Lung (tissue), 12 donors: ENCODE data around the gene CPSF7. TPM values are rescaled to one million over a fixed set of nuclear protein-coding genes. Genes with fewer than 3 reads are reported as not detected.

Experiments
- ATAC-seq: fragments of 200-7000 bp; cut with Tn5 transposase; one replicate; pipeline ENCODE4 v1.9.1; 2020; ENCODE audit warnings: moderate number of reproducible peaks; ENCODE audit not compliant: insufficient read depth, low FRiP score
- DNase-seq, 3 donors: peaks; one replicate each; pipeline ENCODE4 v3.0.0-alpha.2; 2013 to 2017
- H3K27ac ChIP-seq, 2 donors: one replicate each; pipeline ENCODE4 v1.5.1; 2013; ENCODE audit warnings: mild to moderate bottlenecking in 2 of 2, moderate library complexity in 2 of 2, control low read depth in 1 of 2, inconsistent platforms in 1 of 2, low read depth in 1 of 2, low read length in 1 of 2
- H3K27me3 ChIP-seq, 3 donors: one replicate each; pipeline ENCODE4 v1.5.1; 2013; ENCODE audit warnings: low read length in 2 of 3; ENCODE audit not compliant: control insufficient read depth in 3 of 3, insufficient read depth in 3 of 3
- H3K36me3 ChIP-seq, 4 donors: one replicate each; pipeline ENCODE4 v1.5.1; 2013; ENCODE audit warnings: low read length in 4 of 4, mild to moderate bottlenecking in 1 of 4, moderate library complexity in 1 of 4; ENCODE audit not compliant: control insufficient read depth in 4 of 4, insufficient read depth in 4 of 4
- H3K4me1 ChIP-seq, 5 donors: one replicate each; pipeline ENCODE4 v1.5.1; 2013; ENCODE audit warnings: low read length in 5 of 5, mild to moderate bottlenecking in 2 of 5, moderate library complexity in 1 of 5; ENCODE audit not compliant: control insufficient read depth in 5 of 5, insufficient read depth in 5 of 5
- H3K4me3 ChIP-seq: one replicate; pipeline ENCODE4 v1.5.1; 2013; ENCODE audit warnings: mild to moderate bottlenecking, control low read depth, moderate library complexity
- H3K9ac ChIP-seq, 2 donors: one replicate each; pipeline ENCODE4 v1.5.1; 2013; ENCODE audit warnings: low read length in 2 of 2, control low read depth in 1 of 2; ENCODE audit not compliant: insufficient read depth in 1 of 2
- H3K9me3 ChIP-seq, 4 donors: one replicate each; pipeline ENCODE4 v1.5.1; 2013; ENCODE audit warnings: low read length in 3 of 4, mild to moderate bottlenecking in 1 of 4, moderate library complexity in 1 of 4; ENCODE audit not compliant: control insufficient read depth in 4 of 4, insufficient read depth in 3 of 4
- CTCF ChIP-seq: IDR thresholded peaks from 2 replicates; pipeline ENCODE4 v1.5.1; 2012; ENCODE audit warnings: mild to moderate bottlenecking; ENCODE audit errors: control extremely low read depth, extremely low read depth
- WGBS, 2 donors: extraction: QIAGEN DNeasy Blood & Tissue Kit; methylation state at CpG; one replicate each; pipeline ENCODE4 v1.1.7; 2013; 5-methylcytosine and 5-hydroxymethylcytosine counted together
- polyA plus RNA-seq, 2 donors: library from polyadenylated mRNA; stranded (reverse); fragments of 200-250 nt; gene quantifications; one replicate each; pipeline ENCODE4 v1.2.1, GENCODE V29; 2013
- total RNA-seq, 2 donors: library from RNA; depleted of rRNA in 1 of 2; stranded (reverse); fragments of >200 nt in 1 of 2; gene quantifications; one replicate each; pipeline ENCODE4 v1.2.1, GENCODE V29; 2014 to 2021
- donor health status: control.
- donor health status: control.
- donor health status: Bipolar disorder and iron deficiency.
- donor health status: healthy.
- donor health status: DM: yes; HTN: yes; CAD: no.

The CPSF7 gene
- total and polyA plus RNA-seq, 4 donors: 34.8 to 64.7 (median 52.5) TPM

DNA sequence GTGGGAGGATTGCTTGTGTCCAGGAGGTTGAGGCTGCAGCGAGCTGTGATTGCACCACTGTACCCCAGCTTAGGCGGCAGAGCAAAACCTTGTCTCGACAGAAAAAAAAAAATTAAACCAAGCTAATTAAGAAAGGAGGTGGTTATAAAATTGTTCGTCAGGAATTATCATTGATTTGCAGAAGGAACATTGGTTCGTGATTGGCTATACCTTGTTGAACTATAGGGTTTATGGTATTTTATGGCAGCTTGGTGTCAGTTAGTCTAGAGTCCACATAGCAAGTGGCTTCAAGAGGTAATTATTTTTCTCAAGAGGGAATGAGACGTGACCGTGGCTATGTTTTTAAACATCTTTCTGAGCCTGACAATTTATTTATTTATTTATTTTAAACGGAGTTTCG is 48.9 kb downstream of the CPSF7 start:
- TF ChIP-seq CTCF: no peak
- Histone ChIP-seq H3K9me3 (no peaks in the 10 kb centered on the region), H3K36me3 (no peaks in the 10 kb centered on the region), H3K27me3 (no peaks in the 10 kb centered on the region), H3K4me3 (no peak overlapping the region), H3K4me1 (no peaks in the 10 kb centered on the region), H3K9ac (no peak overlapping the region), H3K27ac (no peak overlapping the region)
- 90 to 95% methylated on average over 9 of the region's 9 CpGs for WGBS, 2 donors
- DNase-seq (no peak), ATAC-seq (no peak)

- Histone ChIP-seq H3K4me3 (no peak overlapping the region), H3K4me1 (no peaks in the 10 kb centered on the region), H3K27ac (no peak overlapping the region), H3K27me3 (no peaks in the 10 kb centered on the region), H3K9me3 (no peaks in the 10 kb centered on the region), H3K36me3 (peaks cover 0 to 5% (median under 1%) of the 10 kb centered on the region in 4 donors), H3K9ac (no peak overlapping the region)
- TF ChIP-seq CTCF: no peak
- WGBS, 2 donors: 79 to 80% methylated on average over 5 of the region's 5 CpGs
- DNase-seq (no peak), ATAC-seq (peak; percentile 62)
These were observed 51.0 kb downstream of the CPSF7 start for GRCh38 chr11:61378713-61379313.

GRCh38 chr11:61377461-61378160 is 52.2 kb downstream of the CPSF7 start:
- H3K9ac ChIP-seq: no peak overlapping the region
- DNase-seq (no peak), ATAC-seq (no peak)
- no peak overlapping the region for H3K4me3 ChIP-seq
- no peak for TF ChIP-seq CTCF
- no peak overlapping the region for H3K27ac ChIP-seq
- 92 to 97% methylated on average over 6 of the region's 6 CpGs for WGBS, 2 donors
- peaks cover 0 to 7% (median under 1%) of the 10 kb centered on the region in 4 donors for H3K36me3 ChIP-seq
- H3K27me3 ChIP-seq: no peaks in the 10 kb centered on the region
- H3K9me3 ChIP-seq: no peaks in the 10 kb centered on the region
- no peaks in the 10 kb centered on the region for H3K4me1 ChIP-seq

DNA sequence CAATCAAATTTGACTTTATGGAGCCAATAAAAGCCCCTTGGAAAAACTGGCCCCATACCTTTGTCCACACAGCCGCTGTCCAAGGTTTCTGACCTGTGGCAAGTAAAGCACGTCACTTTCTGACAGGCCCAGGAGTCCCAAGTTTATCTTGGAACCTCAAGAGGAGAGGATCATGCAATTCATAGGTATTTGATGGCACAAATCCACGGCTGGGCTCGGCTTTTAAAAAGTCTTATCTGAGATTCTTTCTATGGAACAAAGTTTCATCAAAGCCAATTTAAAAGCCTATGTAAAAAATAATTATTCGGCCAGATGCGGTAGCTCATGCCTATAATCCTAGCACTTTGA is 54.0 kb downstream of the CPSF7 start:
- H3K9ac ChIP-seq: no peak overlapping the region
- ATAC-seq (no peak), DNase-seq (no peak)

More for the DNA sequence above, 54.0 kb downstream of the CPSF7 start:
- Histone ChIP-seq H3K4me1 (no peaks in the 10 kb centered on the region), H3K27me3 (no peaks in the 10 kb centered on the region), H3K27ac (no peak overlapping the region), H3K9me3 (no peaks in the 10 kb centered on the region), H3K36me3 (peaks cover 0 to 8% (median under 1%) of the 10 kb centered on the region in 4 donors), H3K4me3 (no peak overlapping the region)
- no peak for TF ChIP-seq CTCF
- WGBS, 2 donors: 82 to 94% methylated on average over 6 of the region's 6 CpGs
